HEK293 (cell line): ENCODE measurements around the gene SIN3A.

Experiments used
- ATF2 ChIP-seq: fragments of 450-650 bp; formaldehyde crosslinking; IDR thresholded peaks from 2 replicates; pipeline ENCODE4 v1.5.1; 2016; ENCODE audit warnings: missing biosample characterization, missing genetic modification characterization, low read depth
- GLI2 ChIP-seq: fragments of 450-650 bp; formaldehyde crosslinking; IDR thresholded peaks from 2 replicates; pipeline ENCODE4; 2017; ENCODE audit warnings: missing biosample characterization, missing genetic modification characterization, low read depth, borderline replicate concordance
- GLIS1 ChIP-seq: fragments of 450-650 bp; formaldehyde crosslinking; IDR thresholded peaks from 2 replicates; pipeline ENCODE4 v1.5.1; 2016; ENCODE audit warnings: missing biosample characterization, missing genetic modification characterization
- INSM2 ChIP-seq: fragments of 450-650 bp; formaldehyde crosslinking; IDR thresholded peaks from 2 replicates; pipeline ENCODE4 v1.5.1; 2016; ENCODE audit warnings: missing biosample characterization, missing genetic modification characterization
- KLF7 ChIP-seq: fragments of 450-650 bp; formaldehyde crosslinking; IDR thresholded peaks from 2 replicates; pipeline ENCODE4 v1.5.1; 2016; ENCODE audit warnings: missing biosample characterization, missing genetic modification characterization, borderline replicate concordance
- KLF8 ChIP-seq: fragments of 450-650 bp; formaldehyde crosslinking; IDR thresholded peaks from 2 replicates; pipeline ENCODE4 v1.5.1; 2016; ENCODE audit warnings: missing biosample characterization, missing genetic modification characterization
- OVOL3 ChIP-seq: fragments of 450-650 bp; formaldehyde crosslinking; IDR thresholded peaks from 2 replicates; pipeline ENCODE4 v1.5.1; 2016; ENCODE audit warnings: missing biosample characterization, missing genetic modification characterization
- SP2 ChIP-seq: fragments of 450-650 bp; formaldehyde crosslinking; IDR thresholded peaks from 2 replicates; pipeline ENCODE4 v1.5.1; 2016; ENCODE audit warnings: missing biosample characterization, missing genetic modification characterization
- TSHZ1 ChIP-seq: fragments of 450-650 bp; formaldehyde crosslinking; IDR thresholded peaks from 2 replicates; pipeline ENCODE4 v1.5.1; 2016; ENCODE audit warnings: missing biosample characterization, missing genetic modification characterization, borderline replicate concordance
- ZBTB20 ChIP-seq: fragments of 450-650 bp; formaldehyde crosslinking; IDR thresholded peaks from 2 replicates; pipeline ENCODE4 v1.5.1; 2016; ENCODE audit warnings: missing biosample characterization, missing genetic modification characterization
- ZBTB48 ChIP-seq: fragments of 450-650 bp; formaldehyde crosslinking; IDR thresholded peaks from 2 replicates; pipeline ENCODE4 v1.5.1; 2016; ENCODE audit warnings: missing biosample characterization, missing genetic modification characterization
- ZFP37 ChIP-seq: fragments of 450-650 bp; formaldehyde crosslinking; IDR thresholded peaks from 2 replicates; pipeline ENCODE4 v1.5.1; 2016; ENCODE audit warnings: missing biosample characterization, missing genetic modification characterization
- ZFP41 ChIP-seq: fragments of 450-650 bp; formaldehyde crosslinking; IDR thresholded peaks from 2 replicates; pipeline ENCODE4 v1.5.1; 2016; ENCODE audit warnings: missing biosample characterization, missing genetic modification characterization, borderline replicate concordance
- ZFP69B ChIP-seq: fragments of 450-650 bp; formaldehyde crosslinking; IDR thresholded peaks from 2 replicates; pipeline ENCODE4 v1.5.1; 2016; ENCODE audit warnings: missing biosample characterization, missing genetic modification characterization
- ZIC2 ChIP-seq: fragments of 450-650 bp; formaldehyde crosslinking; IDR thresholded peaks from 2 replicates; pipeline ENCODE4 v1.5.1; 2016; ENCODE audit warnings: missing biosample characterization, missing genetic modification characterization
- ZNF114 ChIP-seq: fragments of 450-650 bp; formaldehyde crosslinking; IDR thresholded peaks from 2 replicates; pipeline ENCODE4 v1.5.0; 2017; ENCODE audit warnings: missing biosample characterization, missing genetic modification characterization
- ZNF16 ChIP-seq: fragments of 450-650 bp; formaldehyde crosslinking; IDR thresholded peaks from 2 replicates; pipeline ENCODE4 v1.5.1; 2016; ENCODE audit warnings: low read depth, missing biosample characterization, missing genetic modification characterization
- ZNF18 ChIP-seq: fragments of 450-650 bp; formaldehyde crosslinking; IDR thresholded peaks from 2 replicates; pipeline ENCODE4 v1.5.1; 2016; ENCODE audit warnings: missing biosample characterization, missing genetic modification characterization
- ZNF184 ChIP-seq: fragments of 450-650 bp; IDR thresholded peaks from 2 replicates; pipeline ENCODE4 v1.5.1; 2018; ENCODE audit warnings: missing biosample characterization, mild to moderate bottlenecking, missing genetic modification characterization
- ZNF311 ChIP-seq: fragments of 450-650 bp; formaldehyde crosslinking; IDR thresholded peaks from 2 replicates; pipeline ENCODE4 v1.5.1; 2017; ENCODE audit warnings: missing biosample characterization, missing genetic modification characterization, borderline replicate concordance
- ZNF433 ChIP-seq: fragments of 450-650 bp; formaldehyde crosslinking; IDR thresholded peaks from 2 replicates; pipeline ENCODE4 v1.5.1; 2016; ENCODE audit warnings: missing biosample characterization, missing genetic modification characterization, low read depth
- ZNF48 ChIP-seq: fragments of 450-650 bp; formaldehyde crosslinking; IDR thresholded peaks from 2 replicates; pipeline ENCODE4 v1.5.1; 2016; ENCODE audit warnings: missing biosample characterization, missing genetic modification characterization
- ZNF513 ChIP-seq: fragments of 450-650 bp; IDR thresholded peaks from 2 replicates; pipeline ENCODE4 v1.5.1; 2018; ENCODE audit warnings: missing biosample characterization, missing genetic modification characterization
- ZNF521 ChIP-seq: fragments of 450-650 bp; formaldehyde crosslinking; IDR thresholded peaks from 2 replicates; pipeline ENCODE4 v1.5.1; 2017; ENCODE audit warnings: missing biosample characterization, mild to moderate bottlenecking, missing genetic modification characterization
- ZNF548 ChIP-seq: fragments of 450-650 bp; formaldehyde crosslinking; IDR thresholded peaks from 2 replicates; pipeline ENCODE4 v1.5.1; 2016; ENCODE audit warnings: missing biosample characterization, missing genetic modification characterization
- ZNF555 ChIP-seq: fragments of 450-650 bp; formaldehyde crosslinking; conservative IDR thresholded peaks from 2 replicates; pipeline ENCODE4 v1.5.1; 2017; ENCODE audit warnings: missing biosample characterization, mild to moderate bottlenecking, missing genetic modification characterization, inconsistent platforms
- ZNF629 ChIP-seq: fragments of 450-650 bp; formaldehyde crosslinking; IDR thresholded peaks from 2 replicates; pipeline ENCODE4 v1.5.1; 2017; ENCODE audit warnings: missing biosample characterization, missing genetic modification characterization
- ZNF785 ChIP-seq: fragments of 450-650 bp; formaldehyde crosslinking; IDR thresholded peaks from 2 replicates; pipeline ENCODE4 v1.5.1; 2016; ENCODE audit warnings: missing biosample characterization, missing genetic modification characterization
- ZNF843 ChIP-seq: fragments of 450-650 bp; formaldehyde crosslinking; IDR thresholded peaks from 2 replicates; pipeline ENCODE4 v1.5.1; 2016; ENCODE audit warnings: missing biosample characterization, missing genetic modification characterization
- TF ChIP-seq, protein P1 (sequence below): fragments of 450-650 bp; formaldehyde crosslinking; IDR thresholded peaks from 2 replicates; pipeline ENCODE4 v1.5.1; 2016; ENCODE audit warnings: missing biosample characterization, missing genetic modification characterization

Gene SIN3A

GRCh38 chr15:75367913-75368688 lies 83.4 kb downstream of the SIN3A start, which contains the start of gene MAN2C1 (continued):
- TF ChIP-seq OVOL3 (tag by site-specific recombination): peak; percentile 91
- peak; percentile 72 for TF ChIP-seq ZBTB48 (tag by site-specific recombination)
- peak; percentile 94; the same call in 1 of the 2 replicates for TF ChIP-seq ZFP41 (tag by site-specific recombination)
- peak; percentile 96 for TF ChIP-seq KLF8 (tag by site-specific recombination)
- TF ChIP-seq ZFP37 (tag by site-specific recombination): peak; percentile 100
- peak; percentile 80 for TF ChIP-seq ZNF843 (tag by site-specific recombination)
- peak; percentile 89 for TF ChIP-seq INSM2 (tag by site-specific recombination)
- peak; percentile 93 for TF ChIP-seq ZBTB20 (tag by site-specific recombination)
- TF ChIP-seq ZNF521 (tag by site-specific recombination): no peak
- peak; percentile 53 for TF ChIP-seq ZIC2 (tag by site-specific recombination)
- TF ChIP-seq ZNF785 (tag by site-specific recombination): peak; percentile 82; the same call in 1 of the 2 replicates
- no peak for TF ChIP-seq ZNF433
- 0 out of 2 replicates have a peak, but pooled peaks have one; percentile 42 for TF ChIP-seq ZNF548 (tag by site-specific recombination)
- TF ChIP-seq ZNF629 (tag by site-specific recombination): peak; percentile 80
- TF ChIP-seq, protein P1, sequence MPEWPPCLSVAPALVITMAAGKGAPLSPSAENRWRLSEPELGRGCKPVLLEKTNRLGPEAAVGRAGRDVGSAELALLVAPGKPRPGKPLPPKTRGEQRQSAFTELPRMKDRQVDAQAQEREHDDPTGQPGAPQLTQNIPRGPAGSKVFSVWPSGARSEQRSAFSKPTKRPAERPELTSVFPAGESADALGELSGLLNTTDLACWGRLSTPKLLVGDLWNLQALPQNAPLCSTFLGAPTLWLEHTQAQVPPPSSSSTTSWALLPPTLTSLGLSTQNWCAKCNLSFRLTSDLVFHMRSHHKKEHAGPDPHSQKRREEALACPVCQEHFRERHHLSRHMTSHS (tag by site-specific recombination): no peak; the same call in 1 of the 2 replicates
- TF ChIP-seq ZNF48 (tag by site-specific recombination): no peak
- peak; percentile 94 for TF ChIP-seq KLF7 (tag by site-specific recombination)
- peak; percentile 99 for TF ChIP-seq SP2
- peak; percentile 84 for TF ChIP-seq ZFP69B (tag by site-specific recombination)
- TF ChIP-seq GLI2 (tag by site-specific recombination): no peak
- TF ChIP-seq ZNF114: no peak
- peak; percentile 73; the same call in 1 of the 2 replicates for TF ChIP-seq TSHZ1 (tag by site-specific recombination)
- 0 out of 2 replicates have a peak, but pooled peaks have one; percentile 46 for TF ChIP-seq ZNF513 (tag by site-specific recombination)
- no peak for TF ChIP-seq ZNF311 (tag by site-specific recombination)
- no peak for TF ChIP-seq ZNF16 (tag by site-specific recombination)
- no peak for TF ChIP-seq ZNF555 (tag by site-specific recombination)
- 0 out of 2 replicates have a peak, but pooled peaks have one; percentile 65 for TF ChIP-seq ZNF18 (tag by site-specific recombination)
- TF ChIP-seq ZNF184 (tag by site-specific recombination): peak; percentile 88
- no peak for TF ChIP-seq ATF2 (tag by site-specific recombination)
- TF ChIP-seq GLIS1 (tag by site-specific recombination): peak; percentile 83
